GM12878 (cell line): ENCODE measurements around the gene ZNF813. TPM values are rescaled to one million over a fixed set of nuclear protein-coding genes. Genes with fewer than 3 reads are reported as not detected.

Experiments used
- ATAC-seq: fragments of 200-7000 bp; cut with Tn5 transposase; 3 replicates; pipeline ENCODE4 v1.9.1; 2020; ENCODE audit warnings: mild to moderate bottlenecking, moderate library complexity
- BruUV-seq: library from RNA; stranded (reverse); fragments of 400-500 nt; replicated peaks from 2 replicates; lab custom pipeline; 2021; lab: Mats Ljungman, UMichigan
- CTCF ChIA-PET: fragments of 300-600 bp; sonication (Branson Sonifier 250); formaldehyde crosslinking; extraction: SDS; loops from one replicate; lab custom pipeline; 2021; ENCODE audit warnings: inconsistent platforms; lab: Yijun Ruan, JAX
- POLR2A ChIA-PET: fragments of 350-600 bp; formaldehyde crosslinking; extraction: SDS; loops from one replicate; lab custom pipeline; 2021; ENCODE audit warnings: inconsistent platforms; lab: Charles Lee
- RAD21 ChIA-PET: fragments of 300-600 bp; sonication (Branson Sonifier 250); formaldehyde crosslinking; loops from one replicate; lab custom pipeline; 2023; ENCODE audit warnings: antibody characterized with exemption; ENCODE audit not compliant: unreplicated experiment; lab: Charles Lee
- SMC1A ChIA-PET: fragments of 300-600 bp; sonication (Branson Sonifier 250); formaldehyde crosslinking; loops from one replicate; lab custom pipeline; 2023; ENCODE audit not compliant: unreplicated experiment, uncharacterized antibody; lab: Charles Lee
- DNase-seq: peaks from one replicate; pipeline ENCODE4 v3.0.0-alpha.2; 2011; ENCODE audit warnings: low read depth, low spot score
- FAIRE-seq: peaks from 3 replicates; lab custom pipeline; 2011; peaks lifted over from hg19 to GRCh38; lab: Jason Lieb, UNC
- H2AFZ ChIP-seq: 2 replicates; pipeline ENCODE4 v1.6.0; 2011; ENCODE audit warnings: low read depth, low read length, control low read depth; ENCODE audit not compliant: control insufficient read depth
- H3K27ac ChIP-seq: 2 replicates; pipeline ENCODE4 v1.5.1; 2011; ENCODE audit warnings: control low read depth; ENCODE audit not compliant: control insufficient read depth, insufficient read depth
- H3K27me3 ChIP-seq, 2 experiments: replicated peaks in 1 of 2; 2 replicates each; pipeline versions ENCODE4 v1.6.0 to v1.6.1; 2011; ENCODE audit warnings: low read length in 1 of 2; ENCODE audit not compliant: control insufficient read depth in 2 of 2, insufficient read depth in 2 of 2
- H3K36me3 ChIP-seq, 2 experiments: 2 replicates each; pipeline ENCODE4 v1.5.1; 2011; ENCODE audit warnings: low read length in 1 of 2; ENCODE audit not compliant: control insufficient read depth in 2 of 2, insufficient read depth in 2 of 2
- H3K4me1 ChIP-seq: 2 replicates; pipeline ENCODE4 v1.6.1; 2011; ENCODE audit warnings: mild to moderate bottlenecking, low read length, moderate library complexity, mixed read lengths; ENCODE audit not compliant: control insufficient read depth, insufficient read depth
- H3K4me2 ChIP-seq: 2 replicates; pipeline ENCODE4 v1.6.0; 2011; ENCODE audit warnings: control low read depth; ENCODE audit not compliant: control insufficient read depth, insufficient read depth
- H3K4me3 ChIP-seq: fragments of 200-600 bp; sonication (generic); 2 replicates; pipeline ENCODE4 v1.5.1; 2016
- H3K79me2 ChIP-seq: 2 replicates; pipeline ENCODE4 v1.6.0; 2011; ENCODE audit warnings: low read length; ENCODE audit not compliant: control insufficient read depth, insufficient read depth
- H3K9ac ChIP-seq: 2 replicates; pipeline ENCODE4 v1.8.0; 2011; ENCODE audit warnings: low read length, control low read depth, mixed read lengths; ENCODE audit not compliant: control insufficient read depth, insufficient read depth
- H3K9me3 ChIP-seq: replicated peaks from 3 replicates; pipeline ENCODE4 v1.5.1; 2011; ENCODE audit warnings: mild to moderate bottlenecking, low read length; ENCODE audit not compliant: control insufficient read depth, insufficient read depth
- H4K20me1 ChIP-seq: 2 replicates; pipeline ENCODE4 v1.6.0; 2011; ENCODE audit not compliant: control insufficient read depth, insufficient read depth
- HCFC1 ChIP-seq: fragments of 150-350 bp; IDR thresholded peaks from 2 replicates; pipeline ENCODE4 v1.6.1; 2014; ENCODE audit warnings: low read length
- LARP7 ChIP-seq: fragments of 450-650 bp; IDR thresholded peaks from 2 replicates; pipeline ENCODE4 v1.6.1; 2017; ENCODE audit warnings: mild to moderate bottlenecking
- MYC ChIP-seq: IDR thresholded peaks from 2 replicates; pipeline ENCODE4 v1.6.1; 2011; ENCODE audit warnings: mild to moderate bottlenecking, low read length, moderate library complexity, inconsistent platforms; ENCODE audit not compliant: insufficient read depth, insufficient replicate concordance, insufficient read length, severe bottlenecking
- NFXL1 ChIP-seq: fragments of 450-650 bp; IDR thresholded peaks from 2 replicates; pipeline ENCODE4 v1.6.1; 2017; ENCODE audit warnings: antibody characterized with exemption, mild to moderate bottlenecking, borderline replicate concordance
- RAD21 ChIP-seq: IDR thresholded peaks from 2 replicates; pipeline ENCODE4 v1.6.1; 2011; ENCODE audit warnings: mild to moderate bottlenecking, low read depth, low read length, moderate library complexity; ENCODE audit not compliant: insufficient read depth
- RCOR1 ChIP-seq: conservative IDR thresholded peaks from 2 replicates; pipeline ENCODE4 v1.6.1; 2012; ENCODE audit warnings: low read depth, low read length, improper control_type of control experiment
- SIX5 ChIP-seq: IDR thresholded peaks from 2 replicates; pipeline ENCODE4 v1.6.1; 2011; ENCODE audit warnings: mild to moderate bottlenecking, low read depth, low read length, moderate library complexity; ENCODE audit not compliant: severe bottlenecking
- WGBS: methylation state at CpG from one replicate; pipeline ENCODE4 v1.1.6; 2016; ENCODE audit warnings: low lambda C conversion rate; ENCODE audit not compliant: insufficient replicate concordance, insufficient coverage; ENCODE audit errors: missing lambda C conversion rate; 5-methylcytosine and 5-hydroxymethylcytosine counted together
- in situ Hi-C: fragments of 300-500 bp; cut with MboI; formaldehyde crosslinking; loops from 9 replicates; pipeline ENCODE4 v1.14.3; 2018; ENCODE audit warnings: mixed read lengths
- intact Hi-C: fragments of 100-400 bp; cut with micrococcal nuclease; formaldehyde crosslinking; loops from one replicate; pipeline ENCODE4 v1.14.2; 2022; ENCODE audit not compliant: unreplicated experiment
- polyA plus RNA-seq, 11 experiments: library from polyadenylated mRNA; depleted of rRNA in 4 of 11; unstranded in 6 of 11; stranded (reverse) in 5 of 11; fragments of >200 nt; fragmentation: Nextera tagmentation in 4 of 11; fragmentation: Illumina TruSeq in 1 of 11; extraction: Ambion mirVana in 4 of 11; extraction: Trizol in 1 of 11; gene quantifications; 1 replicate in 1 of 11; 2 replicates in 10 of 11; pipeline versions ENCODE4 v1.2.1 to v1.2.3, GENCODE V29; 2011 to 2016; ENCODE audit warnings: inconsistent platforms in 2 of 11, missing spikeins in 2 of 11, low read depth in 1 of 11
- total RNA-seq, 4 experiments: library from RNA; depleted of rRNA in 3 of 4; stranded (reverse); fragments of >200 nt in 3 of 4; fragmentation: Illumina TruSeq in 1 of 4; extraction: Trizol in 1 of 4; gene quantifications; 2 replicates each; pipeline versions ENCODE4 v1.2.1 to v1.2.3, GENCODE V29; 2013 to 2021
- TF ChIP-seq, protein P1 (sequence below): fragments of 450-650 bp; formaldehyde crosslinking; IDR thresholded peaks from 2 replicates; pipeline ENCODE4 v1.4.0; 2022; ENCODE audit warnings: mild to moderate bottlenecking, moderate library complexity

The ZNF813 gene
- total and polyA plus RNA-seq, 10 of the 15 experiments (the other 5 are each of a cell fraction or from before 2014, with no cell fraction given): 0.27 to 4.8 (median 2.6) TPM

DNA sequence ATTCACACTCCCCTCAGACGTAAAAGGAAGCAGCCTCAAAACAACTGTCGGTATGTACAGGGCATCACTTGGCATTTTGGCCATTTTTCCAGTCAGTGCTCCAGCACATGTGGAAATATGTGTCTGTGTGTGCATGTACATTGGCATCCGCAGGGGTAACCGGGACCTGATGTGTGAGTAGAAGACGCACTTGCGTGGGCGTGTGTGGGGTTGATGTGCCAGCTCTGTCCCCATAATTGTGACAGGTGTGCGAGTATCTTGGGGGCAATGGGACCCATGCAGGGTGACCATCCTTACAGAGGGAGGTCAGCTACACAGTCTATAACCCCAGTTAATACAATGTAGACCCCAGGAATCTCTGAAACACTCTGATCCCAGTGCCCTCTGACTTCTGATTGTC, 63.1 kb downstream of the ZNF813 start:
- H3K4me2 ChIP-seq: no peak overlapping the region
- intact Hi-C loops (no loop called here), in situ Hi-C loops (no loop called here)
- BruUV-seq: no TSS peak
- 94% methylated on average over 8 of the region's 8 CpGs for WGBS
- H4K20me1 ChIP-seq: no peaks in the 10 kb centered on the region
- no peak overlapping the region for H2AFZ ChIP-seq
- H3K36me3 ChIP-seq: no peaks in the 10 kb centered on the region
- no peaks in the 10 kb centered on the region for H3K27me3 ChIP-seq
- TF ChIP-seq MYC: no peak
- TF ChIP-seq NFXL1: no peak
- TF ChIP-seq RAD21: no peak
- no peak for TF ChIP-seq LARP7
- TF ChIP-seq, protein P1, sequence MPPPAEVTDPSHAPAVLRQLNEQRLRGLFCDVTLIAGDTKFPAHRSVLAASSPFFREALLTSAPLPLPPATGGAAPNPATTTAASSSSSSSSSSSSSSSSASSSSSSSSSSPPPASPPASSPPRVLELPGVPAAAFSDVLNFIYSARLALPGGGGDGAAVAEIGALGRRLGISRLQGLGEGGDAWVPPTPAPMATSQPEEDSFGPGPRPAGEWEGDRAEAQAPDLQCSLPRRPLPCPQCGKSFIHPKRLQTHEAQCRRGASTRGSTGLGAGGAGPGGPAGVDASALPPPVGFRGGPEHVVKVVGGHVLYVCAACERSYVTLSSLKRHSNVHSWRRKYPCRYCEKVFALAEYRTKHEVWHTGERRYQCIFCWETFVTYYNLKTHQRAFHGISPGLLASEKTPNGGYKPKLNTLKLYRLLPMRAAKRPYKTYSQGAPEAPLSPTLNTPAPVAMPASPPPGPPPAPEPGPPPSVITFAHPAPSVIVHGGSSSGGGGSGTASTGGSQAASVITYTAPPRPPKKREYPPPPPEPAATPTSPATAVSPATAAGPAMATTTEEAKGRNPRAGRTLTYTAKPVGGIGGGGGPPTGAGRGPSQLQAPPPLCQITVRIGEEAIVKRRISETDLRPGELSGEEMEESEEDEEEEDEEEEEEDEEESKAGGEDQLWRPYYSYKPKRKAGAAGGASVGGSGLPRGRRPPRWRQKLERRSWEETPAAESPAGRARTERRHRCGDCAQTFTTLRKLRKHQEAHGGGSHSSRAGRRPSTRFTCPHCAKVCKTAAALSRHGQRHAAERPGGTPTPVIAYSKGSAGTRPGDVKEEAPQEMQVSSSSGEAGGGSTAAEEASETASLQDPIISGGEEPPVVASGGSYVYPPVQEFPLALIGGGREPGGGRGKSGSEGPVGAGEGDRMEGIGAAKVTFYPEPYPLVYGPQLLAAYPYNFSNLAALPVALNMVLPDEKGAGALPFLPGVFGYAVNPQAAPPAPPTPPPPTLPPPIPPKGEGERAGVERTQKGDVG: no peak
- no peak for TF ChIP-seq RCOR1
- TF ChIP-seq HCFC1: no peak
- TF ChIP-seq SIX5: no peak
- CTCF ChIA-PET: no interaction called here
- no peaks in the 10 kb centered on the region for H3K4me1 ChIP-seq
- no peak overlapping the region for H3K27ac ChIP-seq
- no peak overlapping the region for H3K4me3 ChIP-seq
- FAIRE-seq: no peak
- POLR2A ChIA-PET: no interaction called here
- peaks cover 5% of the 10 kb centered on the region; the same call in 2 of the 3 replicates for H3K9me3 ChIP-seq
- H3K9ac ChIP-seq: no peak overlapping the region
- no peak for DNase-seq
- RAD21 ChIA-PET: no interaction called here
- ATAC-seq: no peak
- H3K79me2 ChIP-seq: no peaks in the 10 kb centered on the region
- SMC1A ChIA-PET: no interaction called here
